ENCODE measurements around the gene ADAMTSL1.

GRCh38 chr9:18785604-18786003, 311.7 kb downstream of the ADAMTSL1 start:
- TF ChIP-seq, protein P1, sequence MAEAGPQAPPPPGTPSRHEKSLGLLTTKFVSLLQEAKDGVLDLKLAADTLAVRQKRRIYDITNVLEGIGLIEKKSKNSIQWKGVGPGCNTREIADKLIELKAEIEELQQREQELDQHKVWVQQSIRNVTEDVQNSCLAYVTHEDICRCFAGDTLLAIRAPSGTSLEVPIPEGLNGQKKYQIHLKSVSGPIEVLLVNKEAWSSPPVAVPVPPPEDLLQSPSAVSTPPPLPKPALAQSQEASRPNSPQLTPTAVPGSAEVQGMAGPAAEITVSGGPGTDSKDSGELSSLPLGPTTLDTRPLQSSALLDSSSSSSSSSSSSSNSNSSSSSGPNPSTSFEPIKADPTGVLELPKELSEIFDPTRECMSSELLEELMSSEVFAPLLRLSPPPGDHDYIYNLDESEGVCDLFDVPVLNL (CRISPR knock-in tag; IDR thresholded peaks at IDR 0.05; ENCODE audit: low read depth), result no peak
- TF ChIP-seq POLR2A (conservative IDR thresholded peaks at IDR 0.05) (no peak), ZNF830 (CRISPR knock-in tag; IDR thresholded peaks at IDR 0.05) (no peak), CTCF (IDR thresholded peaks at IDR 0.05 in 2 of 3, conservative IDR thresholded peaks at IDR 0.05 in 1 of 3; ENCODE audit: insufficient read depth in 2 of 3, low read depth in 1 of 3, low read length in 3 of 3) (no peak), TCF7 (IDR thresholded peaks at IDR 0.05; ENCODE audit: borderline replicate concordance) (no peak), EZH2 (IDR thresholded peaks at IDR 0.05; ENCODE audit: borderline replicate concordance, low read depth, low read length) (no peak), FOS (IDR thresholded peaks at IDR 0.05; ENCODE audit: extremely low read depth, insufficient read length) (no peak)

Data from K562 (cell line).